ENCODE measurements around the gene ADGB. TPM values are rescaled to one million over a fixed set of nuclear protein-coding genes. Genes with fewer than 3 reads are reported as not detected.

ADGB gene
- total RNA-seq, 1 donor from 2014 or later: 0.94 TPM

DNA sequence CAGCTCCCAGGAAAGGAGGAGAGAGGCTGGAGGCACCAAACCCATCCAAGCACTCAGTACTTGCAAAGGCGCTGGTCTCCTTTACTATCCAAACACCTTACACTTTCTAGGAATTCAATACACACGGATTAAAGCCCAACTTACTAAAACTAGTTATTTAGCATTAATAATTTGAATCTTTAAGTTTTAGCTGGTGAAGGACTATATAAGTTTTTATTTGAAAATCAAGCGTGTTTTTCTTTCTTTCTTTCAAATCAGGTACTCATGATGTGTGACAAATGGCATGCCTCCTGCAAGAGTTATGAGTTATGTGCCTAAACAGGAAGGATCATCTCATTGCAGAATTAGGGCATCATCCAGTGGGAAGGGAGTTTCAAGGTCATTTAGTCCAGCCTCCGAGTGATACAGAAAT lies 263.7 kb downstream of the ADGB start:
- no peak for DNase-seq

DNA sequence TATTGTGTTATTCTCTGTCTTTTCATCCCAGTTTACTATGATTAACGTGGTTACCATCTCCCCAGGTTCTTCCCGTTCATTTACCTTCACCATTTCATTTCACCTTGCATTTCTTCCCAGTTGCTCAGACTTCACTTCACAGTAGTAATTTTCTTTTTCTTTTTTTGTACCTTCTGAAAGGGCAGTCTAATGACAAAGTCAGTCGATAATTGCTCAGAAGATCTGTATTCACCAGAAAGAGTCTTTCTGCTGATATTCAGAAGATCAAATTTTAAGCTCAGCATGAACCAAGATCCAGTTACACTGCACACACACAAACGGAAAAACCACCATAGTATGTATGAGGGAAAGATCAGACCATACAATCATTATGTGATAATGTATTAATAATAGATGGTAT lies 265.5 kb downstream of the ADGB start:
- DNase-seq: no peak

DNA sequence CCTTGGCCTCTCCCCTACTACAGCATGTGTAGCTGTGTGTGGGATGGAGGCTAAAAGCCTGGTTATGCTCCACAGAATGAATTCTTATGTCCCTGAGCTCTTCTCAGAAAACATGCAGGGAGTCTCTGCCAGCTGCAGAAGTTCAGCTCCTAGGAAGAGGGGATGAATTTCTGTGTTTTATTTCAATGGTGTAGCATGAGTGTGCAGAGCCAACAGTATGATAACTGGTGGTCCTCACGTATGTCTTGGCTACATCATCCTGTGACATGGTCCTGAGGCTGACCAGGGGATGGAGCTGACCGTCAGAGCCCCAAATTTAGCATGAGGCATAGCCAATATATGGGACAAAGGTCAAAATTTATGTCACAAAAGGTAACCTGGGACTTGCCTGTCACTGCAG lies 266.1 kb downstream of the ADGB start:
- DNase-seq: no peak

Small RNA genes within 50 kb of the gene (small RNA-seq; reads per million reads assigned to genes)
- gene RNU6-906P: not detected

Other genes with a start within 250 kb of the ADGB start
- 10.0 TPM for gene RAB32, start 55.1 kb upstream of the ADGB start, total RNA-seq

Measured in occipital lobe (tissue), 3 donors.